ENCODE results near the gene TRIO.

DNA sequence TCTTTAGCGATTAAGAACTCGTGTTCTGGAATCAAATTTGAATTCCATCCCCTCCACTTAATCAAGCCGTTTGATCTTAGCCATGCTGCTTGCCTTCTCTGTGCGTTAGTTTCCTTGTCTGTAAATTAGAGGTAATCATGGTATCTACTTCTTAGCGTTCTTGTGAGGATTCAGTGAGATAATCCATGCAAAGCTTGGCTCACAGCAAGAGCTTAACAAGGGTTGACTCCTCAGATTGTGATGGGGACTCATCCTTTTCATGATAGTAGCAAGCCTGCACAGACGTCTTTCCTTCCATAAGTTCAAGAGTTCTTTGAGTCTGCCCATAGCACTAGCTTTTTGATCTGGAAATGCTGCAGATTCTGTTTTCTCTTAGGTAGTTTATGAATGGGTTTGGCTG lies 72.8 kb downstream of the TRIO start:
- TF ChIP-seq, protein P1, sequence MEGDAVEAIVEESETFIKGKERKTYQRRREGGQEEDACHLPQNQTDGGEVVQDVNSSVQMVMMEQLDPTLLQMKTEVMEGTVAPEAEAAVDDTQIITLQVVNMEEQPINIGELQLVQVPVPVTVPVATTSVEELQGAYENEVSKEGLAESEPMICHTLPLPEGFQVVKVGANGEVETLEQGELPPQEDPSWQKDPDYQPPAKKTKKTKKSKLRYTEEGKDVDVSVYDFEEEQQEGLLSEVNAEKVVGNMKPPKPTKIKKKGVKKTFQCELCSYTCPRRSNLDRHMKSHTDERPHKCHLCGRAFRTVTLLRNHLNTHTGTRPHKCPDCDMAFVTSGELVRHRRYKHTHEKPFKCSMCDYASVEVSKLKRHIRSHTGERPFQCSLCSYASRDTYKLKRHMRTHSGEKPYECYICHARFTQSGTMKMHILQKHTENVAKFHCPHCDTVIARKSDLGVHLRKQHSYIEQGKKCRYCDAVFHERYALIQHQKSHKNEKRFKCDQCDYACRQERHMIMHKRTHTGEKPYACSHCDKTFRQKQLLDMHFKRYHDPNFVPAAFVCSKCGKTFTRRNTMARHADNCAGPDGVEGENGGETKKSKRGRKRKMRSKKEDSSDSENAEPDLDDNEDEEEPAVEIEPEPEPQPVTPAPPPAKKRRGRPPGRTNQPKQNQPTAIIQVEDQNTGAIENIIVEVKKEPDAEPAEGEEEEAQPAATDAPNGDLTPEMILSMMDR (IDR thresholded peaks at IDR 0.05; ENCODE audit: borderline replicate concordance, extremely low read depth, low read length, poor library complexity, severe bottlenecking): no peak
- no peak for TF ChIP-seq EZH2 (IDR thresholded peaks at IDR 0.05; ENCODE audit: borderline replicate concordance, low read depth, low read length, severe bottlenecking)
